ENCODE results near the gene CHD2.

Gene CHD2

GRCh38 chr15:93070132-93070531 lies 170.0 kb downstream of the CHD2 start:
- no peak for DNase-seq (ENCODE audit: low read depth)

DNA sequence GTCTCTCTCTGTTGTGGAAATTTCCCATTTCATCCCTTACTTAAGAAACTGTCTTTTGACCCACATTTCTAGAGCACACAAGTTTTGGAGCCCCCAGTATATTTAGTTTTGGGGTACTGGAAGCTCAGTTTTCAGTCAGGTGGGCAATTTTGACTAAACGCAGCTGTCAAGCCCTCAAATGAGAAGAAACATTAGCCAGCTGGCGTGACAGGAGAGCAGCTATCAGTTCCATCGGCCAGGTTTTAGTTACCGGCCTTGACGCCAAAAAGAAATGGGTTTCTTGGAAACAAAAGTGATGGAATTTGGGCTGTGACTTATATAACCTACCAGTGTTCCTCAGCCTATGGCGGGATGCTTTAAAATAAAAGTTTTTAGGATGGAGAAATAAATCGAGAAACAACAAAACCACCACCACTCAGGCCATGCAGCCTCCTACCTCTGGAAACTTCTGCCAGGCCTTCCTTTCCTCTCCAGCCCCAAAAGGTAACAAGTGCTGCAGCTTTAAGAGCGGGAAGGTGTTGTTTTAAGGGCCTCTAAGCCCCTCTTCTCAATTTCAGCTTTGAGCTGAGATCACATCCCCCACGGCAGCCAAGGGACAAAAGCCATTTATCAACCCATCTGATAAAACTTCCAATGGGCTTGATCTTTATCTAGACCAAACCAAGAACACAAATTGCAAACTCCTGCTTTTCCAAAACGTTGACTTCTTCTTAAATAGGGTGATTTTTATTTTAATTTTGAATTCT lies 170.6 kb downstream of the CHD2 start:
- DNase-seq (ENCODE audit: low read depth): no peak

GRCh38 chr15:93071469-93071936 lies 171.4 kb downstream of the CHD2 start:
- no peak for DNase-seq (ENCODE audit: low read depth)

GRCh38 chr15:93072011-93072410 lies 171.9 kb downstream of the CHD2 start:
- DNase-seq (ENCODE audit: low read depth): no peak

GRCh38 chr15:93072411-93073394 lies 172.6 kb downstream of the CHD2 start:
- DNase-seq (ENCODE audit: low read depth): no peak

DNA sequence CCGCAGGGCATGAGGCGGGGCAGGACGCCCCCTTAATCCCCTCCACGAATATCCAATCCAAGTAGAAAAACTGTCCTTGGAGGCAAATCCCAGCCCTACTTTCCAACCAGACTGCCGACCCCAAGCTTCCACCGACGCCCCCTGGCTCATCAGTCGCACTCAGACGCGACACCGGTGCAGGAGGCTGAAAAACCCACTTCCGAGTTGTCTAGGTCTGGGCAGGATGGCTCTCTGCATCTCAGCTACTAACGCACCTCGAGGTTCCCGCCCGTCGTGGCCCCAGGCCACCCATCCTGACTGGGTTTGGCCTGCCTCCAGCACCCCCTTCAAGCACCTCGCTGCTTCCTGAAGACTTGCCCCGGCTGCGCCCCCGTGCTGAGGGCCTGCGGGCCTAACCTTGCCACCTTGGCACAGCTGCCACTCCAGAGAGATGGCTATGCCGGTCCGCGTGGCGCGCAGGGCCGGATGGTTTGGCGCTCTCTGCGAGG lies 173.4 kb downstream of the CHD2 start:
- no peak for DNase-seq (ENCODE audit: low read depth)

- DNase-seq (ENCODE audit: low read depth): no peak
These were observed 174.5 kb downstream of the CHD2 start for GRCh38 chr15:93074599-93074998.

- DNase-seq (ENCODE audit: low read depth): no peak
These were observed 176.1 kb downstream of the CHD2 start for GRCh38 chr15:93076217-93076616.

DNA sequence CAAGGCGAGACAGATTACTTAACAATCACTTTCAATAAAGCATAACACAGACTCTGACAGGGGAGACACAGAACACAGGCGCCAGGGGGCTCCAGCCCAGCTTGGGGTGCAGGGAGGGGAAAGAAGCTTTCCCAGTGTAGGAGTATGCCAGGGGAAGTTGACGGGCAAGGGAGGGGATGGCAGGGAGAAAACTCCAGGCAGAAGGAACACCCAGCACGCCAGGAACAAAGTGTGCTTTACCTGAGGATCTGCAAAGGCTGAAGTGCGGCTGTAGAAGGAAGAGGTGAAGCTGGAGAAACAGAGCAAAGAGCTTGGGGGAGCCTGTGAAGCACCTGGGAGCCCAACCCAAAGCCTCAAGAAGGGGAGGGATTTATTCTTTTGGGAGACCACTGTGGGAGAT lies 176.8 kb downstream of the CHD2 start:
- no peak for DNase-seq (ENCODE audit: low read depth)
